Measurements from ENCODE around the gene ACSL3.

DNA sequence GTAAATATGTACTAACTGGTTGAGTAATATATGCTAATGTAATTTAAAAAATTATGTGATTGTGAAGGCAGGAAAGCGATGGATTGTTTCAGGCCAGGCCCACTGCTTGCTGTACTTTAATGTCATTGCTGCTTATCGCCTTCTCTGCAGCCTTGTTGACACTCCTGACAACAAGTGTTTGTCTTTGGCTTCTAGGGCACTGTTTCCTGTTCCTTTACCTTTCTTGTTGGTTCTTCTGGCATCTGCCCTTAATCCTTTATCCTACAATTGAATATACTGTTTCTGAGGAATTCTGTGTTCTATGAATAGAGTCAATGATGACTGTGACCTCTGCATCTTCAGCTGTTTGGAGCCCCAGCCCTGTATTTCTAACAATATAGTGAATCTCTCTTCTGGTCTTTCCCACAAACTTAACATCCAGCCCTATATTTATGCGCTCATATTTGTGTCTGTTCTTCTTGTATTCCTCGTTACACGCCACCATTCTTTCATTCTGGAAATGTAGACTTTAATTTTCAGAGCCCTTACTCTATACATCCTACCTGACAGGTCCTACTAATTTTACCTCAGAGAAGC, 17.6 kb downstream of the ACSL3 start:
- TF ChIP-seq, protein P1, sequence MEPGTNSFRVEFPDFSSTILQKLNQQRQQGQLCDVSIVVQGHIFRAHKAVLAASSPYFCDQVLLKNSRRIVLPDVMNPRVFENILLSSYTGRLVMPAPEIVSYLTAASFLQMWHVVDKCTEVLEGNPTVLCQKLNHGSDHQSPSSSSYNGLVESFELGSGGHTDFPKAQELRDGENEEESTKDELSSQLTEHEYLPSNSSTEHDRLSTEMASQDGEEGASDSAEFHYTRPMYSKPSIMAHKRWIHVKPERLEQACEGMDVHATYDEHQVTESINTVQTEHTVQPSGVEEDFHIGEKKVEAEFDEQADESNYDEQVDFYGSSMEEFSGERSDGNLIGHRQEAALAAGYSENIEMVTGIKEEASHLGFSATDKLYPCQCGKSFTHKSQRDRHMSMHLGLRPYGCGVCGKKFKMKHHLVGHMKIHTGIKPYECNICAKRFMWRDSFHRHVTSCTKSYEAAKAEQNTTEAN (CRISPR knock-in tag; IDR thresholded peaks at IDR 0.05), result no peak
- TF ChIP-seq ZNF263 (CRISPR knock-in tag; IDR thresholded peaks at IDR 0.05; ENCODE audit: low read depth), result no peak
- TF ChIP-seq, protein P2, sequence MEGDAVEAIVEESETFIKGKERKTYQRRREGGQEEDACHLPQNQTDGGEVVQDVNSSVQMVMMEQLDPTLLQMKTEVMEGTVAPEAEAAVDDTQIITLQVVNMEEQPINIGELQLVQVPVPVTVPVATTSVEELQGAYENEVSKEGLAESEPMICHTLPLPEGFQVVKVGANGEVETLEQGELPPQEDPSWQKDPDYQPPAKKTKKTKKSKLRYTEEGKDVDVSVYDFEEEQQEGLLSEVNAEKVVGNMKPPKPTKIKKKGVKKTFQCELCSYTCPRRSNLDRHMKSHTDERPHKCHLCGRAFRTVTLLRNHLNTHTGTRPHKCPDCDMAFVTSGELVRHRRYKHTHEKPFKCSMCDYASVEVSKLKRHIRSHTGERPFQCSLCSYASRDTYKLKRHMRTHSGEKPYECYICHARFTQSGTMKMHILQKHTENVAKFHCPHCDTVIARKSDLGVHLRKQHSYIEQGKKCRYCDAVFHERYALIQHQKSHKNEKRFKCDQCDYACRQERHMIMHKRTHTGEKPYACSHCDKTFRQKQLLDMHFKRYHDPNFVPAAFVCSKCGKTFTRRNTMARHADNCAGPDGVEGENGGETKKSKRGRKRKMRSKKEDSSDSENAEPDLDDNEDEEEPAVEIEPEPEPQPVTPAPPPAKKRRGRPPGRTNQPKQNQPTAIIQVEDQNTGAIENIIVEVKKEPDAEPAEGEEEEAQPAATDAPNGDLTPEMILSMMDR (IDR thresholded peaks at IDR 0.05), result no peak
- TF ChIP-seq ZNF121 (CRISPR knock-in tag; IDR thresholded peaks at IDR 0.05), result no peak
- TF ChIP-seq SMAD3 (CRISPR knock-in tag; IDR thresholded peaks at IDR 0.05; ENCODE audit: borderline replicate concordance), result no peak
- no peak for TF ChIP-seq RELA (CRISPR knock-in tag; IDR thresholded peaks at IDR 0.05; ENCODE audit: borderline replicate concordance)
- TF ChIP-seq, protein P3, sequence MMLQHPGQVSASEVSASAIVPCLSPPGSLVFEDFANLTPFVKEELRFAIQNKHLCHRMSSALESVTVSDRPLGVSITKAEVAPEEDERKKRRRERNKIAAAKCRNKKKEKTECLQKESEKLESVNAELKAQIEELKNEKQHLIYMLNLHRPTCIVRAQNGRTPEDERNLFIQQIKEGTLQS (CRISPR knock-in tag; conservative IDR thresholded peaks at IDR 0.05), result no peak
- no peak for TF ChIP-seq TEAD1 (CRISPR knock-in tag; IDR thresholded peaks at IDR 0.05)
- no peak for TF ChIP-seq CREB1 (CRISPR knock-in tag; IDR thresholded peaks at IDR 0.05)
- no peak for TF ChIP-seq TEAD4 (CRISPR knock-in tag; IDR thresholded peaks at IDR 0.05)
- TF ChIP-seq, protein P4, sequence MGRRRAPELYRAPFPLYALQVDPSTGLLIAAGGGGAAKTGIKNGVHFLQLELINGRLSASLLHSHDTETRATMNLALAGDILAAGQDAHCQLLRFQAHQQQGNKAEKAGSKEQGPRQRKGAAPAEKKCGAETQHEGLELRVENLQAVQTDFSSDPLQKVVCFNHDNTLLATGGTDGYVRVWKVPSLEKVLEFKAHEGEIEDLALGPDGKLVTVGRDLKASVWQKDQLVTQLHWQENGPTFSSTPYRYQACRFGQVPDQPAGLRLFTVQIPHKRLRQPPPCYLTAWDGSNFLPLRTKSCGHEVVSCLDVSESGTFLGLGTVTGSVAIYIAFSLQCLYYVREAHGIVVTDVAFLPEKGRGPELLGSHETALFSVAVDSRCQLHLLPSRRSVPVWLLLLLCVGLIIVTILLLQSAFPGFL (CRISPR knock-in tag; IDR thresholded peaks at IDR 0.05; ENCODE audit: borderline replicate concordance), result no peak

Data from WTC11 (cell line).